Measurements from ENCODE around the gene PCGF2. TPM values are rescaled to one million over a fixed set of nuclear protein-coding genes. Genes with fewer than 3 reads are reported as not detected.

Gene PCGF2
- total and polyA plus RNA-seq, 9 of the 15 experiments (the other 6 are each of a cell fraction or from before 2014, with no cell fraction given), result 1.3 to 33.4 (median 7.0) TPM

- no peak for TF ChIP-seq ZNF639 (CRISPR knock-in tag; conservative IDR thresholded peaks at IDR 0.05 in 1 of 2, IDR thresholded peaks at IDR 0.05 in 1 of 2)
- no peak for TF ChIP-seq FOXA1 (IDR thresholded peaks at IDR 0.05; ENCODE audit: borderline replicate concordance)
- TF ChIP-seq HDGF (IDR thresholded peaks at IDR 0.05), result peak; percentile 88
- TF ChIP-seq ATF2 (CRISPR knock-in tag; IDR thresholded peaks at IDR 0.05), result no peak
- TF ChIP-seq MXI1 (IDR thresholded peaks at IDR 0.05; ENCODE audit: low read depth, low read length), result no peak
- no peak for TF ChIP-seq TOE1 (IDR thresholded peaks at IDR 0.05; ENCODE audit: borderline replicate concordance)
- TF ChIP-seq TOE1 (CRISPR knock-in tag; IDR thresholded peaks at IDR 0.05; ENCODE audit: borderline replicate concordance, low read depth), result no peak
- TF ChIP-seq RAD51 (IDR thresholded peaks at IDR 0.05; ENCODE audit: borderline replicate concordance, low read depth), result no peak
- TF ChIP-seq FUS (optimal IDR thresholded peaks at IDR 0.05; ENCODE audit: low read depth, low read length), result no peak
- TF ChIP-seq RFX7 (CRISPR knock-in tag; IDR thresholded peaks at IDR 0.05), result no peak
- no peak for TF ChIP-seq SMAD1 (IDR thresholded peaks at IDR 0.05; ENCODE audit: low read depth, low read length, partially characterized antibody)
- no peak for TF ChIP-seq TCFL5 (CRISPR knock-in tag; conservative IDR thresholded peaks at IDR 0.05)
- no peak for TF ChIP-seq PYGO2 (tag; IDR thresholded peaks at IDR 0.05)
- TF ChIP-seq ZNF561 (CRISPR knock-in tag; conservative IDR thresholded peaks at IDR 0.05), result no peak
- no peak for TF ChIP-seq PHF8 (IDR thresholded peaks at IDR 0.05; ENCODE audit: borderline replicate concordance, low read length)
- TF ChIP-seq TCF7L2 (IDR thresholded peaks at IDR 0.05; ENCODE audit: low read depth, low read length), result no peak
- peak; percentile 43; the same call in 1 of the 2 replicates for TF ChIP-seq CREM (IDR thresholded peaks at IDR 0.05; ENCODE audit: low read depth)
- no peak for TF ChIP-seq TCF7 (IDR thresholded peaks at IDR 0.05; ENCODE audit: borderline replicate concordance)
- no peak for TF ChIP-seq ZNF780A (CRISPR knock-in tag; IDR thresholded peaks at IDR 0.05)
- no peak for TF ChIP-seq TFAM (CRISPR knock-in tag; conservative IDR thresholded peaks at IDR 0.05)
- TF ChIP-seq NRF1 (conservative IDR thresholded peaks at IDR 0.05 in 1 of 2, IDR thresholded peaks at IDR 0.05 in 1 of 2), result no peak
- no peak for TF ChIP-seq ZNF384 (IDR thresholded peaks at IDR 0.05; ENCODE audit: low read depth, low read length)
- TF ChIP-seq TFE3 (CRISPR knock-in tag; IDR thresholded peaks at IDR 0.05), result no peak
- TF ChIP-seq CEBPG (CRISPR knock-in tag; IDR thresholded peaks at IDR 0.05), result no peak
- no peak for TF ChIP-seq CEBPG (tag; conservative IDR thresholded peaks at IDR 0.05 in 1 of 2, IDR thresholded peaks at IDR 0.05 in 1 of 2)
Measured at GRCh38 chr17:38735161-38735997, 12.8 kb downstream of the PCGF2 start (continued).

Measured in K562 (cell line).